HCT116 (cell line): ENCODE data around the gene BCR. TPM values are rescaled to one million over a fixed set of nuclear protein-coding genes. Genes with fewer than 3 reads are reported as not detected.

Source experiments
- ATAC-seq: fragments of 200-7000 bp; cut with Tn5 transposase; 2 replicates; pipeline ENCODE4 v1.9.1; 2020; ENCODE audit warnings: mild to moderate bottlenecking, moderate library complexity
- BruUV-seq: library from RNA; stranded (reverse); fragments of 400-500 nt; replicated peaks from 2 replicates; lab custom pipeline; 2021; lab: Mats Ljungman, UMichigan
- CTCF ChIA-PET: fragments of 300-600 bp; sonication (Branson Sonifier 250); formaldehyde crosslinking; loops from one replicate; lab custom pipeline; 2021; ENCODE audit warnings: antibody characterized with exemption; lab: Charles Lee
- POLR2A ChIA-PET: fragments of 300-600, 350-600 bp; sonication (Branson Sonifier 250); formaldehyde crosslinking; loops from one replicate; lab custom pipeline; 2021; ENCODE audit warnings: antibody characterized with exemption; lab: Charles Lee
- RAD21 ChIA-PET, 2 experiments: fragments of 300-600 bp; sonication (Branson Sonifier 250); formaldehyde crosslinking; loops; one replicate each; lab custom pipeline; 2023; ENCODE audit warnings: low total read pairs in 2 of 2; ENCODE audit not compliant: uncharacterized antibody in 2 of 2, unreplicated experiment in 2 of 2, low non-redundant PET in 1 of 2; lab: Charles Lee
- DNase-seq: peaks from one replicate; pipeline ENCODE4 v3.0.0-alpha.2; 2010; ENCODE audit warnings: low read depth, low spot score
- H2AFZ ChIP-seq: fragments of 200-600 bp; shearing (Covaris generic), sonication (generic); 2 replicates; pipeline ENCODE4 v1.6.1; 2017; ENCODE audit warnings: low read depth, mixed run types, mixed read lengths, antibody characterized with exemption, low read length; ENCODE audit not compliant: poor library complexity, severe bottlenecking
- H3K27ac ChIP-seq: 2 replicates; pipeline ENCODE4 v1.5.1; 2012; ENCODE audit warnings: low read depth, low read length
- H3K27me3 ChIP-seq: fragments of 200-600 bp; sonication (generic); 2 replicates; pipeline ENCODE4 v1.6.1; 2016; ENCODE audit warnings: mixed run types, low read length, mixed read lengths; ENCODE audit not compliant: insufficient read depth
- H3K36me3 ChIP-seq, 2 experiments: fragments of 200-500 bp in 1 of 2; fragments of 200-600 bp in 1 of 2; sonication (Bioruptor generic) in 1 of 2; sonication (generic) in 1 of 2; 2 replicates each; pipeline versions ENCODE4 v1.5.1 to v1.6.1; 2014 to 2016; ENCODE audit warnings: low read length in 2 of 2, inconsistent platforms in 1 of 2, mixed read lengths in 1 of 2, mixed run types in 1 of 2; ENCODE audit not compliant: insufficient read depth in 2 of 2, control insufficient read depth in 1 of 2
- H3K4me1 ChIP-seq, 2 experiments: fragments of 200-600 bp in 1 of 2; sonication (generic) in 1 of 2; 2 replicates each; pipeline versions ENCODE4 v1.5.1 to v1.6.1; 2012 to 2017; ENCODE audit warnings: low read length in 2 of 2, inconsistent platforms in 1 of 2, mild to moderate bottlenecking in 1 of 2, mixed read lengths in 1 of 2, mixed run types in 1 of 2, moderate library complexity in 1 of 2; ENCODE audit not compliant: insufficient read depth in 2 of 2, control insufficient read depth in 1 of 2
- H3K4me2 ChIP-seq: fragments of 200-600 bp; sonication (generic); 2 replicates; pipeline ENCODE4 v1.6.1; 2017; ENCODE audit warnings: mixed run types, low read length, mixed read lengths
- H3K4me3 ChIP-seq, 2 experiments: fragments of 200-600 bp in 1 of 2; sonication (generic) in 1 of 2; replicated peaks in 1 of 2; 2 replicates each; pipeline ENCODE4 v1.5.1; 2011 to 2016; ENCODE audit warnings: low read length in 2 of 2, control low read depth in 1 of 2, low read depth in 1 of 2, mild to moderate bottlenecking in 1 of 2, mixed read lengths in 1 of 2, mixed run types in 1 of 2
- H3K79me2 ChIP-seq: fragments of 200-600 bp; sonication (generic); 2 replicates; pipeline ENCODE4 v1.6.1; 2017; ENCODE audit warnings: mild to moderate bottlenecking, mixed run types, low read length, moderate library complexity, mixed read lengths; ENCODE audit not compliant: insufficient read depth
- H3K9ac ChIP-seq: fragments of 200-600 bp; sonication (generic); 2 replicates; pipeline ENCODE4 v1.6.1; 2016; ENCODE audit warnings: low read length, mixed read lengths
- H3K9me2 ChIP-seq: fragments of 200-600 bp; sonication (generic), shearing (Covaris generic); 2 replicates; pipeline ENCODE4 v1.6.1; 2017; ENCODE audit warnings: mixed run types, mild to moderate bottlenecking, moderate library complexity; ENCODE audit not compliant: insufficient read depth
- H3K9me3 ChIP-seq, 2 experiments: fragments of 200-500 bp in 1 of 2; fragments of 200-600 bp in 1 of 2; sonication (Bioruptor generic) in 1 of 2; sonication (generic) in 1 of 2; 2 replicates each; pipeline ENCODE4 v1.6.1; 2014 to 2017; ENCODE audit warnings: low read length in 2 of 2, mixed read lengths in 2 of 2, inconsistent platforms in 1 of 2, low read depth in 1 of 2, mild to moderate bottlenecking in 1 of 2, mixed run types in 1 of 2, moderate library complexity in 1 of 2; ENCODE audit not compliant: control insufficient read depth in 1 of 2, insufficient read depth in 1 of 2
- H4K20me1 ChIP-seq: fragments of 200-600 bp; sonication (generic), shearing (Covaris generic); 2 replicates; pipeline ENCODE4 v1.6.1; 2017; ENCODE audit warnings: mixed run types, mild to moderate bottlenecking, moderate library complexity; ENCODE audit not compliant: insufficient read depth
- CBX3 ChIP-seq: IDR thresholded peaks from 2 replicates; pipeline ENCODE4 v1.6.1; 2012; ENCODE audit warnings: low read depth
- EZH2 ChIP-seq: fragments of 200-600 bp; sonication (generic); IDR thresholded peaks from 2 replicates; pipeline ENCODE4 v1.6.1; 2017; ENCODE audit warnings: antibody characterized with exemption, mixed run types
- EZH2phosphoT487 ChIP-seq: fragments of 200-600 bp; IDR thresholded peaks from 2 replicates; pipeline ENCODE4 v1.6.1; 2018; ENCODE audit warnings: antibody characterized with exemption, borderline replicate concordance
- JUND ChIP-seq: IDR thresholded peaks from 2 replicates; pipeline ENCODE4 v1.6.1; 2012
- POLR2A ChIP-seq: IDR thresholded peaks from 2 replicates; pipeline ENCODE4 v1.7.0; 2011; ENCODE audit warnings: borderline replicate concordance; ENCODE audit not compliant: insufficient read depth, insufficient read length; ENCODE audit errors: extremely low read depth
- POLR2AphosphoS5 ChIP-seq: IDR thresholded peaks from 2 replicates; pipeline ENCODE4 v1.6.1; 2011; ENCODE audit warnings: mild to moderate bottlenecking, low read depth, low read length, moderate library complexity
- RAD21 ChIP-seq: IDR thresholded peaks from 2 replicates; pipeline ENCODE4 v1.6.1; 2012; ENCODE audit warnings: low read depth, mild to moderate bottlenecking
- SIN3A ChIP-seq: IDR thresholded peaks from 2 replicates; pipeline ENCODE4 v1.6.1; 2012; ENCODE audit warnings: low read depth
- SRF ChIP-seq: IDR thresholded peaks from 2 replicates; pipeline ENCODE4 v1.6.1; 2012; ENCODE audit warnings: low read depth
- intact Hi-C: fragments of 100-400 bp; cut with micrococcal nuclease; formaldehyde crosslinking; loops from 2 replicates; pipeline ENCODE4 v1.10.0; 2022
- total RNA-seq: library from RNA; stranded (reverse); gene quantifications from one replicate; pipeline ENCODE4 v1.2.1, GENCODE V29; 2021; ENCODE audit not compliant: unreplicated experiment

Gene BCR
- total RNA-seq, 1 experiment from 2014 or later: 39.7 TPM

DNA sequence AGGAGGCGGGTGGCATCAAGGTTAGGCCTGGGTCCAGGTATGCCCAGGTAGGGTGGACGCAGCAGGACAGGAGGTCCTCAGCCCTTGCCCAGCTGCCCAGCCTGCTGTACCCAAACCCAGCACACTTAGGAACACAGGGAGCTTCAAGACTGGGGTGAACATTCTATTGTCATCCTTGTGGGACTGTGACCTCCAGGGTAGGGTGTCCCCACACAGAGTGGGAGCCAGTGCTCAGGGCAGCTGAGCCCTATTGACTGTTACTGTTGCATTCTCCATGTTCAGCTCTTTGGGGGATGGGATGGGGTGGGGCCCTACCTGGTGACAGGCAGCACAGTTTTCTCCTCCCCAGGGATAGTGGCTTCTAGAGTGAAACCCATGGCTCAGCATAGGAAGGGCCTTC lies 106.0 kb downstream of the BCR start:
- H3K36me3 ChIP-seq: peaks cover 11 to 24% of the 10 kb centered on the region in 2 experiments
- H3K79me2 ChIP-seq: no peaks in the 10 kb centered on the region; the same call in 1 of the 2 replicates
- intact Hi-C loops: no loop called here
- no peak for ATAC-seq
- TF ChIP-seq EZH2: no peak
- TF ChIP-seq EZH2phosphoT487: no peak
- no peak for TF ChIP-seq RAD21
- TF ChIP-seq JUND: no peak
- TF ChIP-seq CBX3: no peak
- TF ChIP-seq POLR2AphosphoS5: no peak
- no peaks in the 10 kb centered on the region for H3K27me3 ChIP-seq
- H3K9ac ChIP-seq: no peak overlapping the region
- ChIA-PET RAD21 (no interaction called here), POLR2A (no interaction called here), CTCF (interaction anchor here (0.6 kb wide), 1 partner anchor 106 kb away, joined by 3 read pairs; the partner anchor contains the start of gene BCR)
- H2AFZ ChIP-seq: no peak overlapping the region
- no peaks in the 10 kb centered on the region for H4K20me1 ChIP-seq
- H3K4me2 ChIP-seq: no peak overlapping the region
- no peaks in the 10 kb centered on the region for H3K9me2 ChIP-seq
- no TSS peak for BruUV-seq
- no peak for DNase-seq
- H3K4me3 ChIP-seq: no peak overlapping the region
- H3K9me3 ChIP-seq: no peaks in the 10 kb centered on the region
- peaks cover 15 to 16% of the 10 kb centered on the region in 2 experiments for H3K4me1 ChIP-seq
- no peak overlapping the region for H3K27ac ChIP-seq

DNA sequence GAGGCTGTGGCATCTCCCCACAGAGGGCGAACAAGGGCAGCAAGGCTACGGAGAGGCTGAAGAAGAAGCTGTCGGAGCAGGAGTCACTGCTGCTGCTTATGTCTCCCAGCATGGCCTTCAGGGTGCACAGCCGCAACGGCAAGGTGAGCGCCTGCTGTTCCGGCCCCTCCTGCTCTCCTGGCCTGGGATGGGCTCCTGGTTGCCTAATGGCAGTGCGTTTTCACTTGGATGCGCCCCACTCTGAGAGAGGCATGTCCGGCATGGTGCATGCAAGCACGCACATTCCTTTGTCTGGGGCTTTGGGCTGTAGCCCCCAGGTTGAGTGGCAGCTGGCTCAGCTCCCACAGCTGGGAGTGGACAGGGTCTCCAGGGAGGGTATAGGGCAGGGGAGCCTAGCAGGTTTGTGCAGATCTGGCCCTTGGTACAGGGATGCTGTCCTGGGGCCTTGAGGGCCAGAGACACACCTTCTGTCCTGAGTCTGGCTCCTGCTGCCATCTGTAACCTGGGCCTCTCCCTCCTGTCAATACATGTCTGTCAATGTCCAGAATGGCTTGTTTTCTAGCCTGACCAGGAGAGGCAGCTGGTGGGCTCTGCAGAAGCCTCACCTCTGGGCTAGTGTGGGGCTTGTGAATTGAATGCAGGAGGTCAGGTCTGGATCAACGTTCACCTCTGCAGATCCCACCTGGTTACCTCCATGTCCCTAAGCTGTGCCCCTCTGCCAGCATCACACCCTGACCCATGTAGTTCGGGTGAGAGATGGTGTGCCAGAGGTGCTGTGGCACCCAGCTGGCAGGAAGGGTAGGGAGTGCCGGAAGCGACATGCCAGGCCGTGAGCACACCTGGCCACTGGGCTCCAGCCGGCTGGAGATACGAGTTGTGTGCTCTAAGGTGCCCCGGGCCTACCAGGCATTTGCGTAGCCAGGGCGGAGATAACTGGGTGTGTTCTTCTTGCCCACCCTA lies 107.1 kb downstream of the BCR start:
- POLR2A ChIA-PET: no interaction called here
- H3K9me2 ChIP-seq: no peaks in the 10 kb centered on the region
- H3K4me2 ChIP-seq: no peak overlapping the region
- H3K4me3 ChIP-seq: no peak overlapping the region
- ATAC-seq: no peak
- no peaks in the 10 kb centered on the region for H3K9me3 ChIP-seq
- no peaks in the 10 kb centered on the region; the same call in 1 of the 2 replicates for H3K79me2 ChIP-seq
- H4K20me1 ChIP-seq: no peaks in the 10 kb centered on the region
- CTCF ChIA-PET: no interaction called here
- no peak overlapping the region for H2AFZ ChIP-seq
- H3K9ac ChIP-seq: no peak overlapping the region
- TF ChIP-seq POLR2A (no peak), SIN3A (no peak), SRF (no peak)
- intact Hi-C loops: no loop called here
- DNase-seq: no peak
- peaks cover 17 to 31% of the 10 kb centered on the region in 2 experiments for H3K36me3 ChIP-seq
- no TSS peak for BruUV-seq
- H3K27me3 ChIP-seq: no peaks in the 10 kb centered on the region
- RAD21 ChIA-PET: no interaction called here
- no peak overlapping the region for H3K27ac ChIP-seq
- H3K4me1 ChIP-seq: peaks cover 4 to 5% of the 10 kb centered on the region in 2 experiments
